GM12891 (cell line): ENCODE data around the gene MEX3A.

Source experiments
- POLR2A ChIP-seq: IDR thresholded peaks from 2 replicates; pipeline ENCODE4 v1.6.1; 2011; ENCODE audit warnings: low read depth, low read length, control low read depth
- POLR2AphosphoS5 ChIP-seq: IDR thresholded peaks from 2 replicates; pipeline ENCODE4 v1.6.1; 2011; ENCODE audit warnings: low read depth, low read length, control low read depth
- TAF1 ChIP-seq: IDR thresholded peaks from 2 replicates; pipeline ENCODE4 v1.6.1; 2011; ENCODE audit warnings: low read depth, low read length, control low read depth

GRCh38 chr1:156051011-156051725, 31.1 kb downstream of the MEX3A start:
- TF ChIP-seq POLR2A (no peak), POLR2AphosphoS5 (no peak), TAF1 (no peak)
